Measurements from ENCODE around the gene DROSHA. TPM values are rescaled to one million over a fixed set of nuclear protein-coding genes. Genes with fewer than 3 reads are reported as not detected.

Gene DROSHA
- total and polyA plus RNA-seq, 2 of the 4 experiments (the other 2 are of a cell fraction): 36.4 to 36.5 TPM

- Histone ChIP-seq H3K4me3 (ENCODE audit: insufficient read depth, low read depth, low read length) (no peak overlapping the region), H3K18ac (ENCODE audit: low read depth, low read length) (no peak overlapping the region), H3K4me1 (ENCODE audit: control insufficient read depth, insufficient read depth, low read length) (peaks cover 22% of the 10 kb centered on the region), H3K23ac (ENCODE audit: low read depth, low read length) (no peak overlapping the region), H2AK9ac (replicated peaks; ENCODE audit: low read depth, low read length, poor library complexity) (no peak overlapping the region), H3K14ac (replicated peaks; ENCODE audit: low read depth, low read length) (no peak overlapping the region), H2AK5ac (ENCODE audit: low read depth, low read length) (no peak overlapping the region), H3K9me1 (ENCODE audit: insufficient read depth, low read length) (peaks cover 13% of the 10 kb centered on the region), H3K56ac (ENCODE audit: extremely low read depth, insufficient read depth, low read length) (no peak overlapping the region), H4K91ac (ENCODE audit: insufficient read depth, low read depth, low read length) (no peak overlapping the region), H2BK20ac (ENCODE audit: low read depth, low read length) (no peak overlapping the region), H3K4ac (ENCODE audit: low read depth, low read length) (no peak overlapping the region), H3K27ac (ENCODE audit: insufficient read depth, low read length) (no peak overlapping the region), H4K20me1 (ENCODE audit: insufficient read depth, low read length) (no peaks in the 10 kb centered on the region), H2BK15ac (ENCODE audit: low read depth, low read length) (no peak overlapping the region), H3K27me3 (ENCODE audit: control insufficient read depth, insufficient read depth, low read length) (no peaks in the 10 kb centered on the region), H2BK120ac (ENCODE audit: low read depth, low read length) (no peak overlapping the region), H2AFZ (replicated peaks; ENCODE audit: low read length, poor library complexity) (no peak overlapping the region), H3K9ac (ENCODE audit: low read depth, low read length) (no peak overlapping the region), H3K36me3 (ENCODE audit: control insufficient read depth, insufficient read depth, low read length) (peaks cover 14% of the 10 kb centered on the region), H2BK5ac (ENCODE audit: low read depth, low read length, poor library complexity, severe bottlenecking) (peak overlapping the region; percentile 100), H3K4me2 (ENCODE audit: low read depth, low read length) (no peak overlapping the region), H3K79me1 (ENCODE audit: low read depth in 1 of 2, low read length in 2 of 2) (peaks cover 2 to 32% of the 10 kb centered on the region in 2 experiments; a peak in 2 of 4 replicates), H4K5ac (ENCODE audit: low read depth, low read length) (no peak overlapping the region), H3K9me3 (ENCODE audit: control insufficient read depth, insufficient read depth, low read length) (no peaks in the 10 kb centered on the region), H4K8ac (ENCODE audit: low read depth in 2 of 2, low read length in 2 of 2) (no peak overlapping the region)
- dilution Hi-C loops (cut with HindIII; ENCODE audit: low sequenced_read_pairs, unreplicated experiment): no loop called here
- CTCF ChIA-PET: interaction anchor here (0.8 kb wide), 1 partner anchor 229 kb away, joined by 3 read pairs; no protein-coding TSS in a partner anchor
- in situ Hi-C loops (cut with MboI; ENCODE audit: low sequenced_read_pairs): loop anchor here (25.0 kb wide), 3 partner anchors 692 to 1442 kb away; no protein-coding TSS in a partner anchor
- TF ChIP-seq SMC3 (IDR thresholded peaks at IDR 0.05; ENCODE audit: low read depth, low read length) (no peak), CTCF (conservative IDR thresholded peaks at IDR 0.05; ENCODE audit: low read depth, low read length) (no peak), POLR2A (IDR thresholded peaks at IDR 0.05; ENCODE audit: low read depth, low read length) (no peak), CEBPB (IDR thresholded peaks at IDR 0.05; ENCODE audit: low read depth, low read length) (no peak), RAD21 (IDR thresholded peaks at IDR 0.05; ENCODE audit: low read length) (no peak), ELK1 (IDR thresholded peaks at IDR 0.05; ENCODE audit: borderline replicate concordance, low read depth, low read length) (no peak), NFE2L2 (IDR thresholded peaks at IDR 0.05; ENCODE audit: low read depth, low read length) (no peak), MXI1 (IDR thresholded peaks at IDR 0.05; ENCODE audit: borderline replicate concordance, low read depth, low read length) (no peak), MAFK (IDR thresholded peaks at IDR 0.05; ENCODE audit: low read depth, low read length) (no peak), BHLHE40 (IDR thresholded peaks at IDR 0.05; ENCODE audit: low read depth, low read length) (no peak)
- POLR2A ChIA-PET (ENCODE audit: unreplicated experiment): no interaction called here
- intact Hi-C loops (cut with micrococcal nuclease): loop anchor here (2.0 to 5.0 kb wide), 3 partner anchors 37 to 1077 kb away; no protein-coding TSS in a partner anchor
- WGBS, 2 experiments (ENCODE audit: extremely low coverage in 2 of 2, insufficient read length in 1 of 2): no CpG with 5 or more reads among the region's 2 CpGs
- no TSS peak for BruUV-seq (replicated peaks)
- no peak for ATAC-seq (ENCODE audit: low read depth)
- no peak for DNase-seq
These were observed 52.2 kb downstream of the DROSHA start for GRCh38 chr5:31479706-31480105.
